GM13977 (cell line): ENCODE data around the gene EIF5A.
A peak's percentile ranks its signal among the peaks of the same experiment; 100 is the strongest.

Experiments
- DNase-seq: peaks from one replicate; pipeline ENCODE4 v3.0.0; 2012; ENCODE audit warnings: low spot score
- in situ Hi-C: fragments of 300-500 bp; cut with MboI; formaldehyde crosslinking; loops from one replicate; pipeline ENCODE4 v1.12.0; 2022; ENCODE audit warnings: low sequenced_read_pairs, low pct_unique_long_range_greater_than_20kb, mixed read lengths, inconsistent platforms; ENCODE audit not compliant: unreplicated experiment
- TF ChIP-seq, protein P1 (sequence below): IDR thresholded peaks from 2 replicates; pipeline ENCODE4 v1.5.1; 2012; ENCODE audit warnings: mild to moderate bottlenecking, control low read depth; ENCODE audit not compliant: insufficient read depth; ENCODE audit errors: extremely low read depth, missing control alignments

The EIF5A gene

DNA sequence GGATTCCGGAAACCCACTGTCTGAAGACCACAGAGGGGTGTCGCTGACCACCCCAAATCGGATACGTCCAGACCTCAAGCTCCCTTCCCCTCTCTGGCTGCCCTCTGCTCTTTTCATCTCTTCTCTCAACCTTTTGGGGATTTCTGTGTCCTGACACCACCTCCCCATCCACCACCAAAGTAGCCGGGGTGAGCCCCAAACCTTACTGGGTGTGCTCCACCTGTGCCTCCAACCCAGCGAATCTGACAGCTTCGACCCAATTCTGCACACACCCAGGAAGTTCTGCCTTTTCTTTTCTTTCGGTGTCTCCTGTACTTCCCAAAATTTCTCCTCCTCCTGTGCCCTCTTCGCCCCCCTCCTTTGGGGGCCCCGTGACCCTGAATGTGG, 45.1 kb downstream of the EIF5A start:
- DNase-seq: peak; percentile 64
- TF ChIP-seq, protein P1, sequence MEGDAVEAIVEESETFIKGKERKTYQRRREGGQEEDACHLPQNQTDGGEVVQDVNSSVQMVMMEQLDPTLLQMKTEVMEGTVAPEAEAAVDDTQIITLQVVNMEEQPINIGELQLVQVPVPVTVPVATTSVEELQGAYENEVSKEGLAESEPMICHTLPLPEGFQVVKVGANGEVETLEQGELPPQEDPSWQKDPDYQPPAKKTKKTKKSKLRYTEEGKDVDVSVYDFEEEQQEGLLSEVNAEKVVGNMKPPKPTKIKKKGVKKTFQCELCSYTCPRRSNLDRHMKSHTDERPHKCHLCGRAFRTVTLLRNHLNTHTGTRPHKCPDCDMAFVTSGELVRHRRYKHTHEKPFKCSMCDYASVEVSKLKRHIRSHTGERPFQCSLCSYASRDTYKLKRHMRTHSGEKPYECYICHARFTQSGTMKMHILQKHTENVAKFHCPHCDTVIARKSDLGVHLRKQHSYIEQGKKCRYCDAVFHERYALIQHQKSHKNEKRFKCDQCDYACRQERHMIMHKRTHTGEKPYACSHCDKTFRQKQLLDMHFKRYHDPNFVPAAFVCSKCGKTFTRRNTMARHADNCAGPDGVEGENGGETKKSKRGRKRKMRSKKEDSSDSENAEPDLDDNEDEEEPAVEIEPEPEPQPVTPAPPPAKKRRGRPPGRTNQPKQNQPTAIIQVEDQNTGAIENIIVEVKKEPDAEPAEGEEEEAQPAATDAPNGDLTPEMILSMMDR: no peak
- in situ Hi-C loops: loop anchor here (25.0 kb wide), 1 partner anchor 210 kb away; the partner anchor contains the start of genes SENP3 and TNFSF13

DNA sequence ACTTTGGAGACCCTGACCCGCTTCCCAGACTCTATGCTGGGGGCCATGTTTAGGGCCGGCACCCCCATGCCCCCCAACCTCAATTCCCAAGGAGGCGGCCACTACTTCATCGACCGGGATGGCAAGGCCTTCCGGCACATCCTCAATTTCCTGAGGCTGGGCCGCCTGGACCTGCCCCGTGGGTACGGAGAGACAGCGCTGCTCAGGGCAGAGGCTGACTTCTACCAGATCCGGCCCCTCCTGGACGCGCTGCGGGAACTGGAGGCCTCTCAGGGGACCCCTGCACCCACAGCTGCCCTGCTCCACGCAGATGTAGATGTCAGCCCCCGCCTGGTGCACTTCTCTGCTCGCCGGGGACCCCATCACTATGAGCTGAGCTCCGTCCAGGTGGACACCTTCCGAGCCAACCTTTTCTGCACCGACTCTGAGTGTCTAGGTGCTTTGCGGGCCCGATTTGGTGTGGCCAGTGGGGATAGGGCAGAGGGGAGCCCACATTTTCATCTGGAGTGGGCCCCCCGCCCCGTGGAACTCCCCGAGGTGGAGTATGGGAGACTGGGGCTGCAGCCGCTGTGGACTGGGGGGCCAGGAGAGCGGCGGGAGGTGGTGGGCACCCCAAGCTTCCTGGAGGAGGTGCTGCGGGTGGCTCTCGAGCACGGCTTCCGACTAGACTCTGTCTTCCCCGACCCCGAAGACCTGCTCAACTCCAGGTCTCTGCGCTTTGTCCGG, 45.6 kb downstream of the EIF5A start:
- in situ Hi-C loops: loop anchor here (25.0 kb wide), 1 partner anchor 209 kb away; the partner anchor contains the start of genes SENP3 and TNFSF13
- TF ChIP-seq, protein P1: no peak
- peak; percentile 5 for DNase-seq

DNA sequence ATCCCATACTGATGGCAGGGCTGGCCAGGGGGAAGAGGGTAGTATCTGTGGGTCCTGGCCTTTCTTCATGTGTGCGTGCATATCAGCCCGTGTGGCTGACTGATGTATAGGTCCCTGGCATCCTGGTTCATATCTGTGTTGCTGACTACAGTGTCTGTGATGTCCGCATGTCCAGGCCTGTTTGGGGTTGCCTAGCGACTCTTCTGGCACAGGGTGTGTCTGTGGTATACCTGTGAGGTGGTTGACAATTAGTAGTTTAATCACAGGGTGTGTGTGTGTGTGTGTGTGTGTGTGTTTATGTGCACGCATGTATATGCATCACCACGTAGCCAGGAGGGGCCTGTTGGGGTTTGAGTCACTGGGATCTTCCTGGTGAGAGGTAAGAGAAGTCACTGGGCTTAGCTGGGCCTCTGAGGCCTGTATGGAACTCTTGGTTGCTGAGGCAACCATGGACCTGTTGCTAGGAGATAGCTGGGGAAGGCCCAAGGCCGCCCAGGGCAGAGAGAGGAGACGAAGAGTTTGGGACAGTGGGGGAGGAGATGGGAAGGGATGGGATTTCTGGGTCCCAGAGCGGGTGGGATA, 46.9 kb downstream of the EIF5A start:
- in situ Hi-C loops: loop anchor here (25.0 kb wide), 1 partner anchor 208 kb away; the partner anchor contains the start of genes SENP3 and TNFSF13
- no peak for DNase-seq
- TF ChIP-seq, protein P1: no peak

DNA sequence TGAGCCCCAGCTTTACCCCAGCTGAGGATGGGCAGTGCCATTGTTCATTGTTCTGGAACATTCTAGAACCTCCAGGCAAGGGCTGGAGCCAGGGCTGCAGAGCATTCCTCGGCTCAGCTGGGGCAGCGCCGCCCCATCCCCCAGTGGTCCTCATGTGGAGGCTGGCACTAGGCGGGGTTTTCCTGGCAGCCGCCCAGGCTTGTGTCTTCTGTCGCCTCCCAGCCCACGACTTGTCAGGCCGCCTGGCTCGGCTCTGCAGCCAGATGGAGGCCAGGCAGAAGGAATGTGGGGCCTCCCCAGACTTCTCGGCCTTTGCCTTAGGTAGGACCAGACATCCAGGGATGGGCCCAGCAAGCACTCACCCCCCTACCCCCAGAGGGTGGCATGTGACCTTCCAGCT, 47.6 kb downstream of the EIF5A start, which contains the start of gene TMEM95:
Gene TMEM95 (plus strand): TSS at position 104 of the 400 bp plus-strand sequence. CDS start 49 bp downstream, at position 153.
- TF ChIP-seq, protein P1: no peak

DNA sequence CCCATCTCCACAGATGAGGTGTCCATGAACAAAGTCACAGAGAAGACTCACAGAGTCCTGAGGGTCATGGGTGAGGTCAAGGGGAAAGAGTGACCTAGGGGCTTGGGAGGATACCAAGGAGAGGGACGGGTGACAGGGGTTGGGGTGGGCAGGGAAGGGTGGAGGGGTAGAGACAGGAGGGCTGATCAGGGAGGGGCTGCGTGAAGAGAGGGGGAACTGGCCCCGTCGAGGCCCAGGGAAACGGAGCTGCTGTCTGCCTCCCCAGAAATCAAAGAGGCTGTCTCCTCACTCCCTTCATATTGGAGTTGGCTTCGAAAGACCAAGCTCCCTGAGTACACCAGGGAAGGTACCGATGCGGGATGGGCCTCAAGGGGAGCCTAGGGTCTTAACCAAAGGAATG, 48.1 kb downstream of the EIF5A start:
- DNase-seq: no peak
- TF ChIP-seq, protein P1: no peak
- in situ Hi-C loops: loop anchor here (25.0 kb wide), 1 partner anchor 207 kb away; the partner anchor contains the start of genes SENP3 and TNFSF13

More for the DNA sequence above, 47.6 kb downstream of the EIF5A start, which contains the start of gene TMEM95:
- in situ Hi-C loops: loop anchor here (25.0 kb wide), 1 partner anchor 207 kb away; the partner anchor contains the start of genes SENP3 and TNFSF13
- DNase-seq: no peak

DNA sequence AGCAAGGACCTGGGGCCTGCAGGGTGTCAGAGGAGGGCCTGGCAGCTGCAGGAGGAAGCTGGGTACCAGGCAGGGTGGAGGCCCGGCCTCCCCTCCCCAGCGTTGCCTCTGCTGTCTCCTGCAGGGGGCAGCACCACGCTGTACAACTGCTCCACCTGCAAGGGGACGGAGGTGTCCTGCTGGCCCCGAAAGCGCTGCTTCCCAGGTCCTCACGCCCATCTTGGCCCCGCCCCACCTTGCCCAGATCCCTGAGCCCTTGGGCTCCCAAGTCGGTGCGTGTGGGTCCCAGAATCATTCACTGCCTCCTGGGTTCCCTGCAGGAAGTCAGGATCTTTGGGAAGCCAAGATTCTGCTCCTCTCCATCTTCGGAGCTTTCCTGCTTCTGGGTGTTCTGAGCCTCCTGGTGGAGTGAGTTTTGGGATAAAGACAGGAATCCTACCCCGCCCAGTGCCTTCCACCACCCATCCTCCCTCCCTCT, 48.7 kb downstream of the EIF5A start:
- TF ChIP-seq, protein P1: peak; percentile 97
- DNase-seq: peak; percentile 86
- in situ Hi-C loops: loop anchor here (25.0 kb wide), 1 partner anchor 206 kb away; the partner anchor contains the start of genes SENP3 and TNFSF13
